HTERT RPE-1 (cell line): ENCODE data around the gene LRP10.
"Not testable (repeated sequence)": the region's sequence is repeated elsewhere in the genome, so short reads cannot be mapped to it uniquely, and the experiment has no call there.

Source experiments
- in situ Hi-C: fragments of 300-500 bp; cut with MboI; formaldehyde crosslinking; loops from 4 replicates; pipeline ENCODE4 v1.14.3; 2020; ENCODE audit warnings: low sequenced_read_pairs

The LRP10 gene

DNA sequence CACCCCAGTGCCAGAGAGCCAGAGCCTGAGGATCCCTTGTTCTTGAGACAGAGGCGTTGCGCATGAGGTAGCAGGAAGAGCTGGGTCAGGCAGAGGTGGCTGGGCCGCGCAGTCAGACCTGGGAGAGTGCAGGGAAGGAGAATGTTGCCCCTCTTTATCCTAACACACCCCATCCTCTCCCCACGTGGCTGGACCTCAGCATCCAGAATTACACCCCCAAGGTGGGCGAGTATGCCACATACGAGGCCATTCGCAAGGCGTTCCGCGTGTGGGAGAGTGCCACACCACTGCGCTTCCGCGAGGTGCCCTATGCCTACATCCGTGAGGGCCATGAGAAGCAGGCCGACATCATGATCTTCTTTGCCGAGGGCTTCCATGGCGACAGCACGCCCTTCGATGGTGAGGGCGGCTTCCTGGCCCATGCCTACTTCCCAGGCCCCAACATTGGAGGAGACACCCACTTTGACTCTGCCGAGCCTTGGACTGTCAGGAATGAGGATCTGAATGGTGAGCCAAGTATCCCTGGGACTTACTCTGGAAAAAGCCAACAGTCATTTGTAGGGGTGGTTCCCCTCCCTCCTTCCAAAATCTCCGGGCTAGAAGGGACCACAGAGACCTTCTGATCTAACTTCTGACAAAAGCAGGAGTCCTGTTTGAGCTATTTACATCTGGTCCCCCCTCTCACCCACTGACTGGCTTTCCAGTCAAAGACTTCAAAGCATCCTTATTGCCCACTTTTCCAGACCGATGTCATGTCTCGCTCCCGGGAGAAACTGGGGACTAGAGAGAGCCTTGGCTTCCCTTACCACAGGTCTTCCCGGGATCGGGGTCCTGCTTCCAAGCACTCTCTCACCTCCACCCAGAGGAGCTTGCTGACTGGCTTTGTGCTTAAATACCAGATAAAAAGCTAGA lies 29.1 kb upstream of the LRP10 start:
- in situ Hi-C loops, result no loop called here

DNA sequence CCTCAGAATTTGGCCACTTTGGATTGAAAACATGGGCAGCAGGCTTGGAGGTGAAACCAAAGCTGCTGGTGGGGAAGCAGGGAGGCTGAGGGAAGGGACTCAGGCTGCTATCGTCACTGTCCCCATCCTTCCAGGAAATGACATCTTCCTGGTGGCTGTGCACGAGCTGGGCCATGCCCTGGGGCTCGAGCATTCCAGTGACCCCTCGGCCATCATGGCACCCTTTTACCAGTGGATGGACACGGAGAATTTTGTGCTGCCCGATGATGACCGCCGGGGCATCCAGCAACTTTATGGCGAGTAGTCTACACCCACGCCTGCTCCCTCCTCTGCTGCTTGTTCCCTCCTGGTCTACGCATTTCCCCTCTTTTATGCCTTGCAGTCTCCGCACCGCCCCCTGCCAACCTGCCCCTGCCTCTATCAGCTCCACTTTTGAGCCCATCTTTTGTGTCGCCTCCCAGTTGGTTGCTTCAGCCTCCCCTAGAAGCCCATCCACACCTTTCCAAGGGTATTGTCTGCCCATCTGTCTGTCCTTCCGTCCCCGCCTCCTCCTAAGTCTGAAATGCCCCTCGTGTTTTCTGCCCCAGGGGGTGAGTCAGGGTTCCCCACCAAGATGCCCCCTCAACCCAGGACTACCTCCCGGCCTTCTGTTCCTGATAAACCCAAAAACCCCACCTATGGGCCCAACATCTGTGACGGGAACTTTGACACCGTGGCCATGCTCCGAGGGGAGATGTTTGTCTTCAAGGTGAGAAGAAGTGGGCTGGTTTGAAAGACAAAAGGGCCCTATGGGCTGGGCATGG lies 28.2 kb upstream of the LRP10 start:
- in situ Hi-C loops, result no loop called here

DNA sequence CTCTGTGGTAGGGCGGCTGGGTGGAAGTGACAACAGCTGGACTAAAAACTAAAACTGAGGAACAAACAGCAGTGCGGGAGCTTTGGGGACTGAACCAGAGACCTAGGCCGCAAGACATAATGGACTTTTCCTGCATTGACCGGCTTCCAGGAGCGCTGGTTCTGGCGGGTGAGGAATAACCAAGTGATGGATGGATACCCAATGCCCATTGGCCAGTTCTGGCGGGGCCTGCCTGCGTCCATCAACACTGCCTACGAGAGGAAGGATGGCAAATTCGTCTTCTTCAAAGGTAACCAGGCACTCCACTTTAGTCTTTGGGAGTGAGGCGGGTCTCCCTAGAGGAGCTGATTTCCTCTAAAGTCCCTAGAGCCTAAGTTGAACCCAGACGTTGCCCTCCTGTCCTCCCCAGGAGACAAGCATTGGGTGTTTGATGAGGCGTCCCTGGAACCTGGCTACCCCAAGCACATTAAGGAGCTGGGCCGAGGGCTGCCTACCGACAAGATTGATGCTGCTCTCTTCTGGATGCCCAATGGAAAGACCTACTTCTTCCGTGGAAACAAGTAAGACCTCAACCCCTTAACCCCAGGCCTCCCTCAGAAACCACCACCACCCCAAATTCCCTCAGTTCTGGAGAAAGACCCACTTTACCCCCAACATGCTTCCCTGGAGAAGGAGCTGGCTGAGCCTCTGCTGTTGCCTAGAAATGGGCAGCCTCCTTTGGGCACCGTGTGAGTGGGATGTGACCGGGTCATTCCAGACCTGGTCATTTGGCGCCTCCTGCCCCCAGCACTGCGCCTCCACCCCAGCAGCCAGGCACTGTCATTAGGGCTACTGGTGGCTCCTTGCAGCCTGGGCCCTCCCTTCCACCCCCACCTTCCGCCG lies 27.1 kb upstream of the LRP10 start:
- in situ Hi-C loops, result no loop called here

DNA sequence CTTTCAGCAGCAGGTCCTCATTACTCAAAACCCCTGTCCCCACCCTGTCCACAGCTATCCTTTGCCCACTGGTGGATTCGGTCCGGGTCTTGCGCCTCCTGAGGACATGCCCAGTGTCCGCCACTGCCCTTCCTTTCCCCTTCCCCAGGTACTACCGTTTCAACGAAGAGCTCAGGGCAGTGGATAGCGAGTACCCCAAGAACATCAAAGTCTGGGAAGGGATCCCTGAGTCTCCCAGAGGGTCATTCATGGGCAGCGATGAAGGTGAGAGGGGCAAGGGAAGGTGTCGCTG lies 26.5 kb upstream of the LRP10 start:
- in situ Hi-C loops, result no loop called here

DNA sequence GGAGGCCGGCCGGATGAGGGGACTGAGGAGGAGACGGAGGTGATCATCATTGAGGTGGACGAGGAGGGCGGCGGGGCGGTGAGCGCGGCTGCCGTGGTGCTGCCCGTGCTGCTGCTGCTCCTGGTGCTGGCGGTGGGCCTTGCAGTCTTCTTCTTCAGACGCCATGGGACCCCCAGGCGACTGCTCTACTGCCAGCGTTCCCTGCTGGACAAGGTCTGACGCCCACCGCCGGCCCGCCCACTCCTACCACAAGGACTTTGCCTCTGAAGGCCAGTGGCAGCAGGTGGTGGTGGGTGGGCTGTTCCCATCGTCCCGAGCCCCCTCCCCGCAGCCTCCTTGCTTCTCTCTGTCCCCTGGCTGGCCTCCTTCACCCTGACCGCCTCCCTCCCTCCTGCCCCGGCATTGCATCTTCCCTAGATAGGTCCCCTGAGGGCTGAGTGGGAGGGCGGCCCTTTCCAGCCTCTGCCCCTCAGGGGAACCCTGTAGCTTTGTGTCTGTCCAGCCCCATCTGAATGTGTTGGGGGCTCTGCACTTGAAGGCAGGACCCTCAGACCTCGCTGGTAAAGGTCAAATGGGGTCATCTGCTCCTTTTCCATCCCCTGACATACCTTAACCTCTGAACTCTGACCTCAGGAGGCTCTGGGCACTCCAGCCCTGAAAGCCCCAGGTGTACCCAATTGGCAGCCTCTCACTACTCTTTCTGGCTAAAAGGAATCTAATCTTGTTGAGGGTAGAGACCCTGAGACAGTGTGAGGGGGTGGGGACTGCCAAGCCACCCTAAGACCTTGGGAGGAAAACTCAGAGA lies 25.5 kb upstream of the LRP10 start:
- in situ Hi-C loops, result no loop called here

DNA sequence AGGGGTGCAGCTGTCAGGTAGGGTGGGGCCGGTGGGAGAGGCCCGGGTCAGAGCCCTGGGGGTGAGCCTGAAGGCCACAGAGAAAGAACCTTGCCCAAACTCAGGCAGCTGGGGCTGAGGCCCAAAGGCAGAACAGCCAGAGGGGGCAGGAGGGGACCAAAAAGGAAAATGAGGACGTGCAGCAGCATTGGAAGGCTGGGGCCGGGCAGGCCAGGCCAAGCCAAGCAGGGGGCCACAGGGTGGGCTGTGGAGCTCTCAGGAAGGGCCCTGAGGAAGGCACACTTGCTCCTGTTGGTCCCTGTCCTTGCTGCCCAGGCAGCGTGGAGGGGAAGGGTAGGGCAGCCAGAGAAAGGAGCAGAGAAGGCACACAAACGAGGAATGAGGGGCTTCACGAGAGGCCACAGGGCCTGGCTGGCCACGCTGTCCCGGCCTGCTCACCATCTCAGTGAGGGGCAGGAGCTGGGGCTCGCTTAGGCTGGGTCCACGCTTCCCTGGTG lies 24.7 kb upstream of the LRP10 start:
- in situ Hi-C loops, result no loop called here

DNA sequence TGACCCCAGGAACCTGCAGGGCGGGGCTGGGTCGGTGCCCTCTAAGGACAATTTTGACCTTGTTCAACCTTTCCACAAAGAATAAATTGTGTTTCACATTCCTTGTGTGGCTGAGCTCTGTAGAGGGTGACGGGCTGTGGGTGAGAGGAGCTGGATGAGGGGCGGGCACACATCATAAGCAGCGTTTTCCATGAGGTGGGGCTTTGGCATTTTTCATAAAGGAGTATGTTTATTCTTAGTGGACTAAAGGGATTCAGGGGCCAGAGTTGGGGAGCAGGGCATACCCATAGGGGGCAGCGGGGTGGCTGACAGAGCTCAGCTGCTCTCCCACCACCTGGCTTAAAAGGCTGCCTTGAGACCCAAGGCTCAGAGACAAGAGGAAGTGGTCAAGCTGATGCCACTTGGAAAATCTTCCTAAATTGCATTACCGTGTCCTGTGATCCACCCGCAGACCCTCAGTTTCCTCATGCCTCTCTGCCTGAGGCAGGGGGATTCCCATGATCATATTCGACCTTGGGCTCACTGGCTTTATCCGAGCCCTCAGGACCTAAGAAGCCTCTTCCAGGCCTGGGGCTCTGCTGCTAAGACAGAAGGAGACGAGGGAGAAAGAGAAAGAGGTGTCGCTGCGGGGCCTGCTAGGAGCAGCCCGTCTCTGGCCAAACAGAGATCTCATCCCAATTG lies 23.7 kb upstream of the LRP10 start:
- in situ Hi-C loops, result no loop called here

DNA sequence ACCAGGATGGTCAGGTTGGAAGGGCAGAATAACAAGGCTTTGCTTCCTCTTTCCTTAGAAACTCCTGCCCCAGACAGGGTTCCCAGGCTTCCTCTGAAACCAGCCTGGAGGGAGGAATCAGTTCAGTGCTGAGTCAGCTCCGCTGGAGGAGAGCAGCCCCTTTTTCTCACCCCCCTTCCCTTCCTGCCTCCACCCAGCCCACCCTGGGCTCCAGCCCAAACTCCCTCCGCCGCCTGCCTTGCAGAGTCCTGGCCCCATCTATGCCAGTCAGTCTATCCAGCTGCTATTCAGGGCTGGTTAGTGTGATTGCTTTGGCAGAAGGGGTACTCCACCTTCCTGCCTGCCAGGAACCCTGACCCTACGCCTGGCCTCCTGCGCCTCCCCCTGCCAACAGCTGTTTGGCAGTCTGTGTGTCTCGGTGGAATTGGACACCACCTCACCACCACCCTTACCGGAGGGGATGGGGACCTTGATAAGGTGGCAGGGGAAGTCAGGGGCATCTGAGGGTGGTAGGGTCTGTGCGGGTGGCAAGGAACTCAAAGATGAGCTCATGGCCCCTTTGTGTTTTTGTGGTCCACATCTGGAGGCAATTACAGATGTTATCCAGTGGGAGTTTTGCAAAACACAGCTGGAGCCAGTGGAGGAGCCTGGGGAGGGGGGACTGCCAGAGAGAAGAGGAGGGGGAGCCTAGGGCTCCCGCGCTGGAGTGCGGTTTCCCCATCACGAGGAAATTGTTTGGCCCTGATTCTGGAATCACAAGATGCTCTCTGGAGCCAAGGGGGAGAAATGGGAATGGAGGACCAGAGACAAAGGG lies 23.0 kb upstream of the LRP10 start:
- in situ Hi-C loops, result no loop called here

DNA sequence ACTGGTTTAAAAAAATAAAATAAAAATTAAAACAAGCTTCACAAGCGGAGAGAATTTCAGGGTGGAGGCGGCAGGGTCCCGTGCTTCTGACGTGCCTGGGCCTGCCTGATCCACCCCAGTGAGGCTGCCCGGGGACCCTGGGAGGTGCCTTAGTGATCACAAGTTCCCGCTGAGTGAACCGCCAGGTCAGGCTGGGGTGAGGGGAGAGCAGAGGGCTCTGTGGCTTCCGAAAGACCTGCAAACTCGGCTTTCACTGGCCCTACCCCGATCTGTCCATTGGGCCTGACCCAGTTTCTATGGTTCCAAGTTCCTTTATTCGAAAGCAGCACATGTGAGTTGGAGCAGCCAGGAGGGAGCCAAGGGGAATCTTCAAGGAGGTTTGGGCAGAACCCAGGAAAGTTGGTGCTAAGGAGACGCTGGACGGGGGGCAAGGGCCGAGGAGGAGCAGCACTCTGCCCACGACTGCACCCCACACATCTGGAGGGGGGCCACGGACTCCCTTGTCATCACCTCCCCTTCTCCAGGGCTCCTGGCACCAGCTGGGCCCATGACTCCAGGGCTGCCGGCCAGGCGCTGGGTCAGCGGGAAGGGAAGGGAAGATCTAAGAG lies 22.2 kb upstream of the LRP10 start:
- in situ Hi-C loops, result no loop called here

DNA sequence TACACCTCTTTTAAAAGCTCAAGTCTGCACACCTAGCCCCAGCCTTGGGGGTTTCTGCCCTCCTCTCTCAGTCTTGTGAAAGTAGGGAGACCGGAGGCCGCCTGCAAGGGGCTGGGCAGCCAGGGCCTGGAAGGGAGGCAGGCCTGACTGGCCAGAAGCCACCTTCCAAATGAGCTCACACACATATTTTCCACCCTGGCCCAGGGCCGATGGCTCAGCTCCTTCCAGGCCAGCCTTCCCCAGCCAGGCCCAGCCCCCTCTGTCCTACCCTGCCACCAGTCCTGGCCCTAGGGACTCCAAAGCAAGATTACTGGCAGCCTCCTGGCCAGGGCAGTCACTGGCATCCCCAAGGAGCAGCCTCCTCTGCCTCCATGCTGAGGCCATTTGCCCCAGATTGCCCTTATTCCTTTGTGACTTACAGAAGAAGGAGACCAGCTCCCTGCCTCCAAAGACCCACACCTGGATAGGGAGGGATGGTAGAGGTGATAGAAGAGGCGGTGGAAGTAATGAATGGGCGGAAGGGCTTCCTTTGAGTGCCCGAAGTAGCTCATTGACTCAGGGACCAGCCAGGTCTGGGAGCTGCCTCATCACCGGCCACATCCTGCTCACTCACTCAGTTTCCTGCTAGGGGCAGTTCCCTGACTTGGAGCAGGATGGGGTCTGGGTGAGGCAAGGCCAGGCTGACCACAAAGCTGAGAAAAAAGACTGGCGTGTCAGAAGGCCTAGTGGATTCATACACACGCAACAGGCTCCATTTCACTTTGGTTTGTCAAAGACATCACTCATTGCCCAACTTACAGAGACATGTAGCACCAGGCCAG lies 20.4 kb upstream of the LRP10 start:
- in situ Hi-C loops, result no loop called here

DNA sequence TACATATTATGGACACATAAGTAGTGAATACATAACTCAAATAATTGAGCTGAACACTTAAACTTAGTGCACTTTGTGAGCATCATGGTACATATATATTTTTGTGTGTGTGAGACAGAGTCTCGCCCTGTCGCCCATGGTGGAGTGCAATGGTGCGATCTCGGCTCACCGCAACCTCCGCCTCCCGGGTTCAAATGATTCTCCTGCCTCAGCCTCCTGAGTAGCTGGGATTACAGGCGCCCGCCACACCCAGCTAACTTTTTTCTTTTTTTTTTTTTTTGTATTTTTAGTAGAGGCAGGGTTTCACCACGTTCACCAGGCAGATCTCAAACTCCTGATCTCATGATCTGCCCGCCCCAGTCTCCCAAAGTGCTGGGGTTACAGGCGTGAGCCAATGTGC lies 19.4 kb upstream of the LRP10 start:
- in situ Hi-C loops, result not testable (repeated sequence)

DNA sequence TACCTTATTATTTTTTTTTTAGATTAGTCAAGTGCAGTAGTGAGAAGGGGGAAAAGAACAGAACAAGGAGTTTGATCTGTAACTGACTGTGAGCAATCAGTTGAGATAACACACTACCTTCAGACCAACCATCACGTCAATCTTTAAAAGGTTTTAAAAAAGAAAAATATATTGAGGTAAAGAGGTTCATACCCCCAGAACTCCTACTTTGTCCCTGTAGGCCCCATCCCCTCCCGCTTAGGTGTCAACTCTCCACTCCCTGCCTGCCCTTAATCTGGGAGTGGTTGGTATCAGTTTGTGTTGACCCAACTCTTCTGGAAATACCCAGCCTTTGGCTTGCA lies 19.0 kb upstream of the LRP10 start:
- in situ Hi-C loops, result no loop called here

DNA sequence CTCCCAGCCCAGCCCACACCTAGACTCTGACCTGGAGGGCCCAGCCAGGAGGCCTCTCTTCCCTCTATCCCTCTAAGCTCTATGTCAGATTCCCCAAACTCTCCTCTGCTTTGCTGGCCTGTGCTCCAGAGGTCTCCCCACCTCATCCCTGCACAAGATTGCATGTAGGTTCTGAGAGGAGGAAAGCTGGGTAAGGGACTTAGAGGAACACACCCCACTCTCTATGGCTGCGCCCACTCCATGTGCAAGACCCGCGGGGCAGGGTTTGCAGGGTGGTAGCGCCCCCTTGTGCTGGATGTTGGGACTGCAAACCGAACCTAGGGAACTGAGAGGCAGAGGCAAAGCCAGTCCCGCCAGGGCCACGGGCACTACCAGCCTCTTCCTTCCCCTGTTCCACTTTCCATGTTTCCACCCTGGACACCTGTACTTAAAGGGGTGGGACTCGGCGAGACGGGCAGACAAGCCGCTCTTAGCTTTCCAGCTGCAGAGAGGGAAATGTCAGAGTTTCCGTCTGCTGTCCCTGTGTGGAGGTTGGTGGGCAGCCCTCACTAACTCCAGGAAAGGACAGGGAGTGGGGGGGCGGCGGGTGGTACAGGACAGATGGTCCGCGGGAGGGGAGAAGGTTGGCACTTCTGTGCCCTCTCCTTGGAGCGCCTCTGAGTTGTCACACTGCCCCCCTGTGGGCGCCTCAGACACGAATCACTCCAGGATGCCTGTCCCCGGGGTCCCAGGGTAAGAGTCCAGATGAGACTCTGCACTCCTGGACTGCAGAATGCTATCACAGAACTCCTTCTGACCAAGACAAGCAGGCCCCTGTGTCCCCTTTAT lies 18.4 kb upstream of the LRP10 start:
- in situ Hi-C loops, result no loop called here

DNA sequence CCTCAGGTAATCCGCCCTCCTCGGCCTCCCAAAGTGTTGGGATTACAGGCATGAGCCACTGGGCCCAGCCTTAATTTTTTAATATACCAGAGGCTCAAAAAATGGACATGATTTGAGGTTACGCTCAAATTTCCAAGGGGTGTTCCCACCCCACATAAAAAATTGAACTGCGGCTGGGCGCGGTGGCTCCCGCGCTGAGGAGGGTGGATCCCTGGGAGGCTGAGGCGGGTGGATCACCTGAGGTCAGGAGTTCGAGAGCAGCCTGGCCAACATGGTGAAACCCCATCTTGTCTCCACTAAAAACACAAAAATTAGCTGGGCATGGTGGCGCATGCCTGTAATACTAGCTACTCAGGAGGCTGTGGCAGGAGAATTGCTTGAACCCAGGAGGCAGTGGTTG lies 17.2 kb upstream of the LRP10 start:
- in situ Hi-C loops, result not testable (repeated sequence)

DNA sequence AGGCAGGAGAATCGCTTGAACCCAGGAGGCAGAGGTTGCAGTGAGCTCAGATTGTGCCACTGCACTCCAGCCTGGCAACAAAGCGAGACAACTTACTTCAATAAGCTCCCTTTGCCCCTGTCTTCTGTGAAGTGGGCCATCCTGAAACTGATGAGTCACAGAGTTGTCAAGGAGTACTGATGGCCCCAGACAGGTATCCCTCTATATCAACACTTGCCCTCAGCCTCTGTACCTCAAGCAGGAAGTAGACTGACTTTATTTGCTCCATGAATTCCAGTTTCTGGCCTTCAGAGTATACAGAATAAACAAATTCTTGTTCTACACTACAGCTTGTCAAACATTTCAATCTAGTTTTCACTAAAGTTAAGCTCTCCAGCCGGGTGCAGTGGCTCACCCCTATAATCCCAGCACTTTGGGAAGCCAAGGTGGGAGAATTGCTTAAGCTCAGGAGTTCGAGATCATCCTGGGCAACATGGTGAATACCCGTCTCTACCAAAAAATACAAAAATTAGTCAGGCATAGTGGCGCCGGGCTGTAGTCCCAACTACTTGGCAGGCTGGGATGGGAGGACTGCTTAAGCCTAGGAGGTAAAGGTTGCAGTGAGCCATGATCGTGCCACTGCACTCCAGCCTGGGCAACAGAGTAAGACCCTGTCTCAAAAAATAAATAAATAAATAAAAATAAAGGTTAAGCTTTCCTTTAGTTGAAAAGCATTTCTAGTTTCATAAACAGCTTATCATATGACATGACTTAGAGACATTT lies 16.4 kb upstream of the LRP10 start:
- in situ Hi-C loops, result no loop called here

DNA sequence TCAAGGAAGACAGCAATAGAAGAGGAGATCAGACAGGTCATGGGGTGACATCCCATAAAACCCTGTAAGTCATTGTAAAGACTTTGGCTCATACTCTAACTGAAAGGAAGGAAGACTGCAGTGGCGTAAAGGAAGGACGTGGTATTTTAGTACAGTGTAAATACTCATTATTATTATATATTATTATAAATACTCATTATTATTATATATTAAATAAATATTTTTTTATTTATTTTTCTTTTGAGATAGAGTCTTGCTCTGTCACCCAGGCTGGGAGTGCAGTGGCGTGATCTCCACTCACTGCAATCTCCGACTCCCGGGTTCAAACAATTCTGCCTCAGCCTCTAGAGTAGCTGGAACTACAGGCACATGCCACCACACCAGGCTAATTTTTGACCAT lies 15.1 kb upstream of the LRP10 start:
- in situ Hi-C loops, result no loop called here
